PC-9 (cell line): ENCODE results near the gene FLT4.

Experiments
- CTCF ChIP-seq: fragments of 200-600 bp; sonication (generic); conservative IDR thresholded peaks from 2 replicates; pipeline ENCODE4 v1.6.1; 2017; ENCODE audit warnings: mixed run types, antibody characterized with exemption, mild to moderate bottlenecking, moderate library complexity
- EZH2 ChIP-seq: fragments of 200-600 bp; sonication (generic); IDR thresholded peaks from 2 replicates; pipeline ENCODE4 v1.8.0; 2017; ENCODE audit warnings: antibody characterized with exemption, low read depth

DNA sequence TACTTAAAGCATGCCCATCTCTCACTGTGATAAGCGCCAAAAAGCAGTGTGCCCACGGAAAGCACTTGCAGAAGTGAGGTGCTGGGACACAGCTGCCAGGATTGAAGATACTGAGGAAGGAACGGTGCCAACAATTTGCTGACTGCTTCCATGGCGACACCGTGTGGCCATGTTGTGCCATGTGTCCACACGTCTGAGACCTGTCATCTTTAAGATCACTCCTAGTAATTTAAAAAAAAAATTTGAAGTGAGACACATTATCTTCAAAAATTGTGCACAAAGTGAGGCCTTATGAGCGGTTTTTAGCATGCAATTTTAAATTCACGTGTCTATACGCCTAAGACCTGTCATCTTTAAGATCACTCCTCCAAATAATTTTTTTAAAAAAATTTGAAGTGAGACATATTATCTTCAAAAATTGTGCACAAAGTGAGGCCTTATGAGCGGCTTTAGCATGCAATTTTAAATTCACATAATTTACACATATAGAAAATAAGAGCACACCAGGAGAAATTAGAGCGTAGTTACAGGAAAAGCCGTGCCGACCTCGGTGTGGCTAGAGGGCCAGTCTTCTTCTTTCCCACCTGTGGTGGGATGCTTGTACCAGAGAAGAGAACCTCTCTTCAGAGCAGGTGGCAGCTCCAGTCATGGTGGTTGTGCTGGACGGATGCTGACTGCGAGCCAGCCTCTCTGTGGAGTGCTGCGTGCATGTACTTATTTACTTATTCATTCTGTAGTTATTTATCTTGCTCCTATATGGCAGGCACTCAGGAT lies 21.4 kb upstream of the FLT4 start:
- peak; percentile 72 for TF ChIP-seq CTCF
- no peak for TF ChIP-seq EZH2
